ENCODE data around the gene FBXL12. TPM values are rescaled to one million over a fixed set of nuclear protein-coding genes. Genes with fewer than 3 reads are reported as not detected.

FBXL12 gene
- polyA plus RNA-seq, 1 experiment = 23.6 TPM

DNA sequence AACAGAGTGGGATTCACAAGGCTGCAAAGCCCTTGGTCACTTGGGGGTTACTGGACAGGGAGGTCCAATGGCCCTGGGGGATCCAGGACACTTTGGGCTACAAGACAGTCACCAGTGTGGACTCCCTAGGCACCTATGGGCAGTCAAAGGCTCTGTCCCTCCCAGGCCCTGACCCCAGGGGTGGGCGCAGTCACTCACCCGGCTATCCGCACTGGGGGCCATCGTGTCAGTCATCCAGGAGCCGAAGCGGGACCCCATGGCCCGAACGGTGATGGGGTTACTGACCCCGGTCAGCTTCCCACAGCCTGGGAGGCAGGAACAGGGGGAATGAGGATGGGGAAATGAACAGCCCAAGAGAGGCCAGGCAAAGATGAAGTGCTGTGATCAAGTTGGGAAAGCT lies 37.7 kb upstream of the FBXL12 start:
- TF ChIP-seq, protein P1, sequence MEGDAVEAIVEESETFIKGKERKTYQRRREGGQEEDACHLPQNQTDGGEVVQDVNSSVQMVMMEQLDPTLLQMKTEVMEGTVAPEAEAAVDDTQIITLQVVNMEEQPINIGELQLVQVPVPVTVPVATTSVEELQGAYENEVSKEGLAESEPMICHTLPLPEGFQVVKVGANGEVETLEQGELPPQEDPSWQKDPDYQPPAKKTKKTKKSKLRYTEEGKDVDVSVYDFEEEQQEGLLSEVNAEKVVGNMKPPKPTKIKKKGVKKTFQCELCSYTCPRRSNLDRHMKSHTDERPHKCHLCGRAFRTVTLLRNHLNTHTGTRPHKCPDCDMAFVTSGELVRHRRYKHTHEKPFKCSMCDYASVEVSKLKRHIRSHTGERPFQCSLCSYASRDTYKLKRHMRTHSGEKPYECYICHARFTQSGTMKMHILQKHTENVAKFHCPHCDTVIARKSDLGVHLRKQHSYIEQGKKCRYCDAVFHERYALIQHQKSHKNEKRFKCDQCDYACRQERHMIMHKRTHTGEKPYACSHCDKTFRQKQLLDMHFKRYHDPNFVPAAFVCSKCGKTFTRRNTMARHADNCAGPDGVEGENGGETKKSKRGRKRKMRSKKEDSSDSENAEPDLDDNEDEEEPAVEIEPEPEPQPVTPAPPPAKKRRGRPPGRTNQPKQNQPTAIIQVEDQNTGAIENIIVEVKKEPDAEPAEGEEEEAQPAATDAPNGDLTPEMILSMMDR (IDR thresholded peaks at IDR 0.05; ENCODE audit: low read depth, low read length) = no peak
- Histone ChIP-seq H3K27ac (ENCODE audit: low read depth, low read length) (no peak overlapping the region), H3K27me3 (ENCODE audit: control insufficient read depth, insufficient read depth, low read length) (no peaks in the 10 kb centered on the region), H3K9me3 (ENCODE audit: control insufficient read depth, insufficient read depth, low read length) (peaks cover 14% of the 10 kb centered on the region), H3K4me3 (ENCODE audit: low read depth, low read length) (no peak overlapping the region)
- no peak for DNase-seq (ENCODE audit: low read depth, low spot score)
- POLR2A ChIA-PET = no interaction called here
- CTCF ChIA-PET = no interaction called here

DNA sequence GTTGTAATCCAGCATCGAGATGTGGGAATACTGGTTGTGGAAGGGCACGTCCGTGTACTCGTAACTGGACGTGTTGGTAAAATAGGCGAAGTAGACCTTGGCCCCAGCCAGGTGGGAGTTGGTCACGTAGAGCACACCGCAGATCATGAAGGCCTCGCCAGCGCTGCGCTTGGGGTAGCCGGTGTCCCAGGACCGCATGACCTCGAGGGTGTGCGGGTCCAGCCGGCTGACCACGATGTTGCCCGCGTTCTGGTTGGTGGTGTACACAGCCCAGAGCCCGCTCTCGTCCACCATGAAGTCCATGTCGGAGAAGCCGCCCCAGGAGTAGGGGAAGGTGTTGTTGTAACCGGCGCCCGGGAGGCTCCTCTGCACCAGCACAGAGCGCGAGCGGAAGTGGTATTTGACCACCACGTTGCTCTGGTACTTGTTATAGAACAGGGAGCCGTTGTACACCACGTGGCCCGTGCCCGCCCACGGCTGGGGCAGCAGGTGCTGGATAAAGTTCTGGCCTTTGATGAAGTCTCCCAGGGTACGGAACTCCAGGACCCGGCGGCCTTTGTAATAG lies 35.5 kb upstream of the FBXL12 start:
- POLR2A ChIA-PET = no interaction called here
- no peak overlapping the region for H3K27ac ChIP-seq (ENCODE audit: low read depth, low read length)
- TF ChIP-seq, protein P1 (IDR thresholded peaks at IDR 0.05; ENCODE audit: low read depth, low read length) = no peak
- no peak for DNase-seq (ENCODE audit: low read depth, low spot score)
- H3K4me3 ChIP-seq (ENCODE audit: low read depth, low read length) = no peak overlapping the region
- H3K27me3 ChIP-seq (ENCODE audit: control insufficient read depth, insufficient read depth, low read length) = no peaks in the 10 kb centered on the region
- H3K9me3 ChIP-seq (ENCODE audit: control insufficient read depth, insufficient read depth, low read length) = peaks cover 14% of the 10 kb centered on the region
- CTCF ChIA-PET = no interaction called here

DNA sequence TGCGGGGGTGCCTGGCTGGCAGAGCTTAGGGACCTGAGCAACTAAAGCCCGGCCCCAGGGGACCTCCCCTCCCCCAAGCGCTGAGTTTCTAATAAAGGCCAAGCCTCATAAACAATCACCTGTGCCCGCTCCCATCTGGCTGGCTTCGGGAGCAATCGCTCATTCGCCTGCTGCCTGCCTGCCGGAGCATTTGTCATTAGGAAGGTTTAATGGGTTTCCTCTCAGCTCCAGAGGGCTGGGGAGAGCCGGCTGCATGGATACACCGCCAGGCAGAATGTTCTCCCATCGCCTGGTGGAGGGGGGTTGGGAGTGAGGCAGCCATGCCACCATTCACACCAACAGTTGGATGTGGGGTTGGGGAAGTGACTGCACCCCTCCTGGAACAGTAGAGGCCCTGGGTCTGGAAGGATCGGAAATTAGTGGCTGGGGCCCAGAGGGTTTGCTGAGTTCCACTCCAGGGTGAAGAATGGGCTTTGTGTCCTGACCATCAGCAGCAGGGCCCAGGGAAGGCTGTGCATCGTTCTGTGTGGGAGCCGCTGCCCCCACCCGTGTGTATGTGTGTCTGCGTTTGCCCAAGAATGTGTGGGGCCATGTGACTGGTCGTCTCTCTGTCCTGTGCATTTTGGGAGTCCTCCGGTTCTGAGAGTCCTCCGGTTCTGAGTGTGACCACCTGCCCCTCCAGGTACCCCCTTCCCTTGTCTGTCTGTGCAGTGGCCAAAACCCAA lies 31.5 kb upstream of the FBXL12 start:
- TF ChIP-seq, protein P1 (IDR thresholded peaks at IDR 0.05; ENCODE audit: low read depth, low read length) = no peak
- POLR2A ChIA-PET = interaction anchor here (0.6 kb wide), 1 partner anchor 782 kb away, joined by 3 read pairs; no protein-coding TSS in a partner anchor
- H3K27ac ChIP-seq (ENCODE audit: low read depth, low read length) = no peak overlapping the region
- no peak overlapping the region for H3K4me3 ChIP-seq (ENCODE audit: low read depth, low read length)
- CTCF ChIA-PET = no interaction called here
- no peak for DNase-seq (ENCODE audit: low read depth, low spot score)
- no peaks in the 10 kb centered on the region for H3K27me3 ChIP-seq (ENCODE audit: control insufficient read depth, insufficient read depth, low read length)
- peaks cover 9% of the 10 kb centered on the region for H3K9me3 ChIP-seq (ENCODE audit: control insufficient read depth, insufficient read depth, low read length)

DNA sequence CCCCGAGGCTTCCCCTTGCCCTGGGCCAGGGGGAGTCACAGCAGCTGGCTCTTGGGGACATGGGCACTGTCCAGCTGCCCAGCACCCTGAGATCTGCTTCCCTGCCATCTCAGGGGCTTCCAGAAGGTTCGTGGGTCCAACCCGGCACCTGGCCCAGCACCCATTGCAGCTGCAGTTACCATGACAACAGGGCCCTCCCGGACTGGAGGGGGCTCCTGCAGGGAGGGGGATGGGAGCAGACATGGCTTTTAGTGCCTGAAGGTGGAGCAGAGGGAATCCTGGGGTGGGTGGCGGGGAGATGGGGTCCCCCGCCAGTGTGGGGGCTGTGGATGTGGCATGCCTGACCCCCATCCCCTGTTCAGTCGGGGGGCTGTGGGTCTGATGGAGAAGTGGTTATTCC lies 30.9 kb upstream of the FBXL12 start:
- no peak overlapping the region for H3K4me3 ChIP-seq (ENCODE audit: low read depth, low read length)
- H3K9me3 ChIP-seq (ENCODE audit: control insufficient read depth, insufficient read depth, low read length) = peaks cover 9% of the 10 kb centered on the region
- no peak overlapping the region for H3K27ac ChIP-seq (ENCODE audit: low read depth, low read length)
- ChIA-PET CTCF (no interaction called here), POLR2A (interaction anchor here (0.6 kb wide), 1 partner anchor 782 kb away, joined by 3 read pairs; no protein-coding TSS in a partner anchor)
- no peaks in the 10 kb centered on the region for H3K27me3 ChIP-seq (ENCODE audit: control insufficient read depth, insufficient read depth, low read length)
- no peak for DNase-seq (ENCODE audit: low read depth, low spot score)
- TF ChIP-seq, protein P1 (IDR thresholded peaks at IDR 0.05; ENCODE audit: low read depth, low read length) = no peak

DNA sequence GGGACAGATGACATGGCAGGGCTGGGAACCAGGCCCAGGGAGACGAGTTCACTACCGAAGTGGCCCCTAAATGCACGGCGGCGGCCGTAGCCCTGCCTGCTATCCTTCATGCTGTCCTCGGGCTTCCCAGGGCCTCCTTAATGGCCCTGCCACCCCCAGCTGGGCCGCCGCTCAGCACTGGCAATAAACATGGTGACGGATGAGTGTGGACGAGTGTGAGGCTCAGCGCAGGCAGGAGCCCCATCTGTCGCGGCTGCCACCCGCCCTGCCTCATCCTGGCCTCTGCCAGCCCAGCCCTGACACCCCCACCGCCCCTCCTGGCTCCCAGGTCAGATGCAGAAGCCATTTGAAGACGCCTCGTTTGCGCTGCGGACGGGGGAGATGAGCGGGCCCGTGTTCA lies 29.9 kb upstream of the FBXL12 start:
- Histone ChIP-seq H3K27me3 (ENCODE audit: control insufficient read depth, insufficient read depth, low read length) (no peaks in the 10 kb centered on the region), H3K27ac (ENCODE audit: low read depth, low read length) (no peak overlapping the region), H3K9me3 (ENCODE audit: control insufficient read depth, insufficient read depth, low read length) (no peaks in the 10 kb centered on the region; the same call in 1 of the 2 replicates), H3K4me3 (ENCODE audit: low read depth, low read length) (no peak overlapping the region)
- CTCF ChIA-PET = no interaction called here
- DNase-seq (ENCODE audit: low read depth, low spot score) = no peak
- POLR2A ChIA-PET = no interaction called here
- TF ChIP-seq, protein P1 (IDR thresholded peaks at IDR 0.05; ENCODE audit: low read depth, low read length) = no peak

All from AG04450 (cell line).